Measurements from ENCODE around the gene LATS1.

DNA sequence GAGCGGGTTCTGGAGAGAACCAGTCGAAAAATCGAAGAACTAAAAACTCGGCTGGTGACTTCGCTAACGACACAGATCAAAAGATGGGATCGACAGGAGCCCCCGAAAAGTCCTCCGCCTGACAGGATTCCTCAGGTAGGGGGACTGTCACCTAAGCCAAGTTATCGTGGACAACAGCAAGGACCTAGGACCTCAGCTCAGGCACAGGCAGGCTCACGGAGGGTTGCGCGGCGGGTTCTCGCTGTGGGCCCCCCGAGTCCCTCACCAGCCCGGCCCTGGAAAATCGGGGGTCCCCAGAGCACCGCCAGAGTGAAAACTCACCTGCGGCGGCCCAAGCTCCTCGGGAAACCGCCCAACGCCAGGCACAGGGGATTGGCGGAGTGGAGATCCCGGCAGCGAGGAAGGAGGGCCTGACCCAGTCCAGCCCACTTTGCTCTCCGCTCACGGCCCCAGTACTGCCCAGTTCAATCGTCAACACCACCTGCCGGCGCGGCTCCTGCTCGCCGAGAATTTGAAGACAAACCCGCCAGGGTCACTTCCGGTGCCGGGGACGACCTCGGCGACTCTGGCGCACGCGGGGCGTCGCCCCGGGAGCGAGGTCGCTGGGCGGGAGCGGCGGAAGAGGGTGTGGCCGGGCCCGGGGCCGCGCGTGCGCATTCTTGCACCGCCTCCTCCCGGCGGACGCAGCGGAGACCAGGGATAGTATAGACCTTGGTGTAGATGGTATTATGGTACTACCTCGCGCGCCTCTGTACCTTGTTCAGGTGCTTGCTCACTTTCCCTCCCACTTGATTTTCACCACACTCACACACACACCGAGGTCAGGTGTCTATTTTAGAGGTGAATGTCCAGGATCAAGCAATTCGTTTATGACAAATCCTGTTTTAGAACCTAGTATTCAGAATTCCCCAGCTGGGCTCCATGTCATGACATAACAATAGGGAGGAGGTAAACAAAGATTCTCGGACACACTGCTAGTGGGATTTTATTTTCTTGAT is 69.5 kb downstream of the LATS1 start, which contains the start of gene KATNA1:
- TF ChIP-seq POLR2A (IDR thresholded peaks at IDR 0.05): peak; percentile 59
- TF ChIP-seq, protein P1, sequence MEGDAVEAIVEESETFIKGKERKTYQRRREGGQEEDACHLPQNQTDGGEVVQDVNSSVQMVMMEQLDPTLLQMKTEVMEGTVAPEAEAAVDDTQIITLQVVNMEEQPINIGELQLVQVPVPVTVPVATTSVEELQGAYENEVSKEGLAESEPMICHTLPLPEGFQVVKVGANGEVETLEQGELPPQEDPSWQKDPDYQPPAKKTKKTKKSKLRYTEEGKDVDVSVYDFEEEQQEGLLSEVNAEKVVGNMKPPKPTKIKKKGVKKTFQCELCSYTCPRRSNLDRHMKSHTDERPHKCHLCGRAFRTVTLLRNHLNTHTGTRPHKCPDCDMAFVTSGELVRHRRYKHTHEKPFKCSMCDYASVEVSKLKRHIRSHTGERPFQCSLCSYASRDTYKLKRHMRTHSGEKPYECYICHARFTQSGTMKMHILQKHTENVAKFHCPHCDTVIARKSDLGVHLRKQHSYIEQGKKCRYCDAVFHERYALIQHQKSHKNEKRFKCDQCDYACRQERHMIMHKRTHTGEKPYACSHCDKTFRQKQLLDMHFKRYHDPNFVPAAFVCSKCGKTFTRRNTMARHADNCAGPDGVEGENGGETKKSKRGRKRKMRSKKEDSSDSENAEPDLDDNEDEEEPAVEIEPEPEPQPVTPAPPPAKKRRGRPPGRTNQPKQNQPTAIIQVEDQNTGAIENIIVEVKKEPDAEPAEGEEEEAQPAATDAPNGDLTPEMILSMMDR (IDR thresholded peaks at IDR 0.05): peak in 1 of 3 donors; percentile 24
- TF ChIP-seq EP300 (IDR thresholded peaks at IDR 0.05): no peak
